WTC11 (cell line): Measurements from ENCODE around the gene CDK9. TPM values are rescaled to one million over a fixed set of nuclear protein-coding genes. Genes with fewer than 3 reads are reported as not detected.

Experiments
- ATAC-seq: fragments of 200-7000 bp; cut with Tn5 transposase; 2 replicates; pipeline ENCODE4 v1.10.0; 2021; ENCODE audit warnings: mild to moderate bottlenecking, moderate library complexity
- CTCF ChIA-PET: fragments of 300-600 bp; sonication (Branson Sonifier 250); formaldehyde crosslinking; loops from one replicate; lab custom pipeline; 2021; ENCODE audit warnings: antibody characterized with exemption; lab: Charles Lee
- POLR2A ChIA-PET: fragments of 350-600 bp; sonication (Branson Sonifier 250); formaldehyde crosslinking; loops from one replicate; lab custom pipeline; 2021; ENCODE audit warnings: antibody characterized with exemption; lab: Charles Lee
- DNase-seq: peaks from one replicate; pipeline ENCODE4 v3.0.0; 2021; ENCODE audit warnings: low spot score
- H3K27ac Mint-ChIP-seq: 2 replicates; pipeline ENCODE4 v1.8.0; 2021; ENCODE audit warnings: mixed read lengths
- H3K27me3 Mint-ChIP-seq: 2 replicates; pipeline ENCODE4 v1.8.0; 2021; ENCODE audit warnings: low read depth, mild to moderate bottlenecking, moderate library complexity, mixed read lengths
- H3K36me3 Mint-ChIP-seq: 2 replicates; pipeline ENCODE4 v1.8.0; 2021; ENCODE audit warnings: mixed read lengths
- H3K4me1 Mint-ChIP-seq: 2 replicates; pipeline ENCODE4 v1.8.0; 2022; ENCODE audit warnings: mixed read lengths
- H3K4me3 Mint-ChIP-seq: 2 replicates; pipeline ENCODE4 v1.8.0; 2021; ENCODE audit warnings: mild to moderate bottlenecking, moderate library complexity, mixed read lengths
- H3K9me3 Mint-ChIP-seq: 2 replicates; pipeline ENCODE4 v1.8.0; 2021; ENCODE audit warnings: mixed read lengths
- CDX4 ChIP-seq: fragments of 250-450 bp; sonication (Bioruptor Pico); IDR thresholded peaks from 2 replicates; pipeline ENCODE4 v1.9.0; 2021; ENCODE audit warnings: moderate library complexity, mild to moderate bottlenecking, inconsistent platforms, borderline replicate concordance
- E2F5 ChIP-seq: sonication (generic); formaldehyde crosslinking; IDR thresholded peaks from 2 replicates; pipeline ENCODE4 v1.8.1; 2022; ENCODE audit warnings: mild to moderate bottlenecking, moderate library complexity, missing genetic modification reagents
- ETV6 ChIP-seq: sonication (generic); formaldehyde crosslinking; IDR thresholded peaks from 2 replicates; pipeline ENCODE4 v1.8.1; 2022; ENCODE audit warnings: mild to moderate bottlenecking, missing genetic modification reagents
- IRF2 ChIP-seq: sonication (generic); formaldehyde crosslinking; IDR thresholded peaks from 2 replicates; pipeline ENCODE4 v1.8.0; 2022; ENCODE audit warnings: low read depth, missing genetic modification reagents, borderline replicate concordance
- JUN ChIP-seq: sonication (generic); formaldehyde crosslinking; IDR thresholded peaks from 2 replicates; pipeline ENCODE4 v1.8.0; 2023; ENCODE audit warnings: mild to moderate bottlenecking, missing genetic modification reagents
- MLX ChIP-seq: sonication (generic); formaldehyde crosslinking; IDR thresholded peaks from 2 replicates; pipeline ENCODE4 v1.8.1; 2023; ENCODE audit warnings: mild to moderate bottlenecking, missing genetic modification reagents, moderate library complexity
- RELA ChIP-seq: sonication (generic); formaldehyde crosslinking; IDR thresholded peaks from 2 replicates; pipeline ENCODE4 v1.8.1; 2022; ENCODE audit warnings: missing genetic modification reagents, mild to moderate bottlenecking, borderline replicate concordance
- SOX15 ChIP-seq: fragments of 250-450 bp; sonication (Bioruptor Pico); IDR thresholded peaks from 2 replicates; pipeline ENCODE4 v1.9.0; 2021; ENCODE audit warnings: mild to moderate bottlenecking
- ZBTB43 ChIP-seq: sonication (generic); formaldehyde crosslinking; IDR thresholded peaks from 2 replicates; pipeline ENCODE4 v1.8.1; 2023; ENCODE audit warnings: mild to moderate bottlenecking, missing genetic modification reagents
- ZMAT4 ChIP-seq: fragments of 250-450 bp; sonication (Bioruptor Pico); IDR thresholded peaks from 2 replicates; pipeline ENCODE4 v1.9.0; 2021; ENCODE audit warnings: mild to moderate bottlenecking
- ZNF138 ChIP-seq: sonication (generic); formaldehyde crosslinking; conservative IDR thresholded peaks from 2 replicates; pipeline ENCODE4 v1.8.1; 2022; ENCODE audit warnings: mild to moderate bottlenecking, moderate library complexity, missing genetic modification reagents
- ZNF281 ChIP-seq: sonication (generic); formaldehyde crosslinking; IDR thresholded peaks from 2 replicates; pipeline ENCODE4 v1.8.0; 2023; ENCODE audit warnings: mild to moderate bottlenecking, missing genetic modification reagents
- total RNA-seq: library from RNA; stranded (reverse); gene quantifications from 3 replicates; pipeline ENCODE4 v1.2.3, GENCODE V29; 2021
- TF ChIP-seq, protein P1 (sequence below): fragments of 250-450 bp; sonication (Bioruptor Pico); conservative IDR thresholded peaks from 2 replicates; pipeline ENCODE4 v1.9.0; 2021; ENCODE audit warnings: mild to moderate bottlenecking
- TF ChIP-seq, protein P2 (sequence below): sonication (generic); formaldehyde crosslinking; IDR thresholded peaks from 2 replicates; pipeline ENCODE4 v1.8.1; 2023; ENCODE audit warnings: mild to moderate bottlenecking, missing genetic modification reagents, moderate library complexity
- TF ChIP-seq, protein P3 (sequence below): fragments of 250-450 bp; sonication (Bioruptor Pico); IDR thresholded peaks from 2 replicates; pipeline ENCODE4 v2.1.2; 2022; ENCODE audit warnings: mild to moderate bottlenecking, moderate library complexity

CDK9 gene
- total RNA-seq, 1 experiment from 2014 or later: 111 TPM

DNA sequence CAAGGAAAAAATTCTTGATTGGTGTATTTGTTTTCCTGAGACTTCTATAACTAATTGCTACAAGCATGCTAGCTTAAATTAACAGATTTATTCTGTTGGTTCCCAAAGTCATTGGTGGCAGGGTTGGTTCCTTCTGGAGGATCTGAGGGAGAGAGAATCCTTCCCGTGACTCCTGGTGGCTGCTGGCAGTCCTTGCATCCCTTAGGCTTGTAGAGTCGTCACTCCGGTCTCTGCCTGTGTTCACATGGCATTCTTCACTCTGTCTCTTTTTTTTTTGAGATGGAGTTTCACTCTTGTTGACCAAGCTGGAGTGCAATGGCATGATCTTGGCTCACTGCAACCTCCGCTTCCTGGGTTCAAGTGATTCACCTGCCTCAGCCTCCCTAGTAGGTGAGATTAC is 5.3 kb downstream of the CDK9 start (continued):
- TF ChIP-seq, protein P1, sequence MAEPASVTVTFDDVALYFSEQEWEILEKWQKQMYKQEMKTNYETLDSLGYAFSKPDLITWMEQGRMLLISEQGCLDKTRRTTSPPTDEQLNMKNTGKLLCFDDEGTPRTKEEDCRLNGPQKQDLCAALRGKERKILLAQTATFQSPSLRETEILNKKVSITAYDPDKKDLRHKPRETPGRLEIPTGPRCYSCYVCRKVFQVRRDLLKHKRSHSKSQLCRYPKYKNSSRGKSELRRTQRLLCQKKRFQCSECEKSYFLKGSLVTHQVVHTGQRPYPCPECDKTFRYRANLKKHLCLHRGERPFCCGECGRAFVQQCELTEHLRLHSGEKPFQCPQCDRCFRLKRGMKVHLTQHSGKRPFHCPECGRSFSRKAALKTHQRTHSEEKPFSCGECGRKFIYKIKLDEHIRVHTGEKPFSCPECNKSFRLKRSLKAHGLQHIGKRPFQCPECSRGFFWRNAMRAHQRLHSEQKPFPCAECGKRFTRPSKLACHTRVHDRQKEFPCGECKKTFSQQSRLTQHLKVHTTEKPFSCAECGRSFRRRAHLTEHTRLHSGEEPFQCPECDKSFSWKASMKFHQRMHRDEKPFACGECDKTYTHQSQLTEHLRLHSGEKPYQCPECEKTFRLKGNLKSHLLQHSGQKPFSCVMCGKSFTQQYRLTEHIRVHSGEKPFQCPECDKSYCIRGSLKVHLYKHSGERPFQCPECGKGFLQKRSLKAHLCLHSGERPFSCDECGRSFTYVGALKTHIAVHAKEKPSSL (CRISPR knock-in tag): no peak
- TF ChIP-seq RELA (CRISPR knock-in tag): no peak
- no peak for TF ChIP-seq IRF2
- no peak for TF ChIP-seq ZMAT4 (CRISPR knock-in tag)

GRCh38 chr9:127792417-127793031 is 6.7 kb downstream of the CDK9 start:
- CTCF ChIA-PET: interaction anchor here (1.1 to 1.8 kb wide), 6 partner anchors 10 to 77 kb away, joined by 3 to 13 read pairs (median 6); partner anchors contain the start of genes ENG and TOR2A
- H3K9me3 Mint-ChIP-seq: no peaks in the 10 kb centered on the region
- DNase-seq (no peak), ATAC-seq (no peak)
- H3K27me3 Mint-ChIP-seq: no peaks in the 10 kb centered on the region
- POLR2A ChIA-PET: interaction anchor here (0.5 to 1.3 kb wide), 7 partner anchors 8 to 314 kb away, joined by 3 to 16 read pairs (median 3); no protein-coding TSS in a partner anchor
- H3K4me3 Mint-ChIP-seq: no peak overlapping the region
- H3K27ac Mint-ChIP-seq: peak overlapping the region; percentile 90
- H3K36me3 Mint-ChIP-seq: peaks cover 41% of the 10 kb centered on the region
- TF ChIP-seq ZNF281 (CRISPR knock-in tag) (no peak), ETV6 (CRISPR knock-in tag) (no peak), RELA (CRISPR knock-in tag) (no peak), JUN (CRISPR knock-in tag) (no peak), SOX15 (CRISPR knock-in tag) (no peak), ZBTB43 (CRISPR knock-in tag) (no peak), CDX4 (CRISPR knock-in tag) (no peak), ZNF138 (CRISPR knock-in tag) (no peak), E2F5 (CRISPR knock-in tag) (no peak), MLX (CRISPR knock-in tag) (no peak)
- TF ChIP-seq, protein P2, sequence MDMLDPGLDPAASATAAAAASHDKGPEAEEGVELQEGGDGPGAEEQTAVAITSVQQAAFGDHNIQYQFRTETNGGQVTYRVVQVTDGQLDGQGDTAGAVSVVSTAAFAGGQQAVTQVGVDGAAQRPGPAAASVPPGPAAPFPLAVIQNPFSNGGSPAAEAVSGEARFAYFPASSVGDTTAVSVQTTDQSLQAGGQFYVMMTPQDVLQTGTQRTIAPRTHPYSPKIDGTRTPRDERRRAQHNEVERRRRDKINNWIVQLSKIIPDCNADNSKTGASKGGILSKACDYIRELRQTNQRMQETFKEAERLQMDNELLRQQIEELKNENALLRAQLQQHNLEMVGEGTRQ (CRISPR knock-in tag): no peak
- TF ChIP-seq, protein P3, sequence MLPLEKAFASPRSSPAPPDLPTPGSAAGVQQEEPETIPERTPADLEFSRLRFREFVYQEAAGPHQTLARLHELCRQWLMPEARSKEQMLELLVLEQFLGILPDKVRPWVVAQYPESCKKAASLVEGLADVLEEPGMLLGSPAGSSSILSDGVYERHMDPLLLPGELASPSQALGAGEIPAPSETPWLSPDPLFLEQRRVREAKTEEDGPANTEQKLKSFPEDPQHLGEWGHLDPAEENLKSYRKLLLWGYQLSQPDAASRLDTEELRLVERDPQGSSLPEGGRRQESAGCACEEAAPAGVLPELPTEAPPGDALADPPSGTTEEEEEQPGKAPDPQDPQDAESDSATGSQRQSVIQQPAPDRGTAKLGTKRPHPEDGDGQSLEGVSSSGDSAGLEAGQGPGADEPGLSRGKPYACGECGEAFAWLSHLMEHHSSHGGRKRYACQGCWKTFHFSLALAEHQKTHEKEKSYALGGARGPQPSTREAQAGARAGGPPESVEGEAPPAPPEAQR: no peak
- TF ChIP-seq, protein P1 (CRISPR knock-in tag): no peak
- H3K4me1 Mint-ChIP-seq: peaks cover 13% of the 10 kb centered on the region
